DMS 273 (cell line): ENCODE measurements around the gene BNIP3.

Experiments
- DNase-seq: peaks from one replicate; lab custom pipeline; 2025; ENCODE audit not compliant: unreplicated experiment; lab: John Stamatoyannopoulos, UW

BNIP3 gene, protein sequence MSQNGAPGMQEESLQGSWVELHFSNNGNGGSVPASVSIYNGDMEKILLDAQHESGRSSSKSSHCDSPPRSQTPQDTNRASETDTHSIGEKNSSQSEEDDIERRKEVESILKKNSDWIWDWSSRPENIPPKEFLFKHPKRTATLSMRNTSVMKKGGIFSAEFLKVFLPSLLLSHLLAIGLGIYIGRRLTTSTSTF

DNA sequence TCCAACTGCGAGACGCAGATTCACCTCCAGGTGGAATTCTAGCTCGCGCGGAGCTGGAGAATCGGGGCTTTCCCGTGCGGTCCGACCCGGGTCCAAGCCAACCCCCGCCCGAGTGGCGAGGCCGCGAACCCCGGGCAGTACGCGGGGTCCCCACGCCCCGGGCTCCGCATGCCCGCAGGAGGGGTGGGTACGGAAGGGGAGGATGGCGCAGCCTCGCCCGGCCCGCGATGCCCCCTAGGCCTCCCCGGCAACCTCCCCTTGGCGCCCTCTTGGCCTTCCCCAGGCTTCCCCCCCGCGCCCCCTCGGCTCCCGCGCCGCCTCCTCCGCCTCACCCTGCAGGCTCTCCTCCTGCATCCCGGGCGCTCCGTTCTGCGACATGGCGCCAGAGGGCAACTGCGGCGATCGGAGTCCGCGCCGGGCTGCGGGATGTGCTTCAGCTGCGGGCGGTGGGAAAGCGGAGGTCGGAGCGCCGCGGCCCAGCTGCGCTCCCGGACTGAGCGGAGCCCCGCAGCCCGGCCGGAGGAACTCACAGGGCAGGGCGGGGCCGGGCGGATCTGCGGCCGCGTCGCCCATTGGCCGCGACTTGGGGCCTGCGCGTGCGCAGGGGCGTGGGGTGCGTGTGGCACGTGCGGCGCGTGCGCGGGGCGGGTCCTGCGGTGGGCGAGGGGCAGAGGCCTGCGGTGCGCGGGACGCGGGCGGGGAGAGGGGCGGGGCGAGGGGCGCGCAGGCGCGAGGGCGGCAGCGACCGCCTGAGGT is at the start of gene BNIP3:
TSS of gene BNIP3 (minus strand) at position 495 of the 756 bp plus-strand sequence. CDS start at position 378, 117 bp downstream.
- DNase-seq, result peak; percentile 95

DNA sequence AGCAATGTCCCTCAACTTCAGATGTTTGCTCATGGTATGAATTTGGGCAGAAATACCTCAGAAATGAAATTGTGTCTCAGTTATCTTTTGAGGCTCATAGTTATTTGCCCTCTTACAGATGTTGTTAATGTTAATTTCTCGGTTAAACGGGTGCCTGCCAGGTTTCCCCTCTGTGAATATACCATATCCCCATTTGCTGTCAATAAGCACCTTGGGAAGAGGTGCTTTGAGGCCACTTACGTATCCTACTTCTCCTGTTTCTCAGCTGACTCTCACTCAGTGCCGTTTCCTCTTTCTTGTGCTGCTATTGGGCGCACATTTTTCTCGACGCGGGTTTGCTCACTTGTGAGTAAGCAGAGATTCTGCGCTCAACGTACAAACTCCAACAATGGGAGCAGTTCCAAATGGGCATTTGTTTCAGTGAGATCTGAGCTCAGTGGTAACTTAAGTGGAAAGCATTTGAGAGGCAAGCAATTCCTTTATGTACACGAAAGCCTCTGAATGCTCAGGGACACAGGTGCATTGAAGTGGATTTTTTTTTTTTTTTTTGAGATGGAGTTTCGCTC is 49.3 kb upstream of the BNIP3 start:
- DNase-seq, result peak; percentile 4

DNA sequence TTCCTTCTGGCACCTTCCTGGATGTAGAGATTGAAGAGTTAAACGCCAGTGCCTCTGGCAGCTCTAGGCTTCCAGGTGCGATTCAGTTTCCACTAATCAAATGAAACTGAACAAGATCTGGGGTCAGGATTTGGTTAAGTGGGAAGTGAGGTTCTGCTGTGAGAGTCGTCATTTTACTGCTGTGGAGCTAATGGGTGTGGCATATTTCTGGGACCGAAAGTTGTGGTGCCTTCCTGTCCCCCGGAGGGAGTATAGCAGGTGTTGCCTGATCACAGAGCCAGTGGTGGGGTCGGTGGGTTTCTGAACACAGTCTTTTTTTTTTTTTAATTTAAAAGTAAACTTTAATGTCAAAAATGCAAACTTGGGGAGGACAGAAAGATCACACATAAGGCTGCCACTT is 47.0 kb upstream of the BNIP3 start:
- DNase-seq, result no peak

DNA sequence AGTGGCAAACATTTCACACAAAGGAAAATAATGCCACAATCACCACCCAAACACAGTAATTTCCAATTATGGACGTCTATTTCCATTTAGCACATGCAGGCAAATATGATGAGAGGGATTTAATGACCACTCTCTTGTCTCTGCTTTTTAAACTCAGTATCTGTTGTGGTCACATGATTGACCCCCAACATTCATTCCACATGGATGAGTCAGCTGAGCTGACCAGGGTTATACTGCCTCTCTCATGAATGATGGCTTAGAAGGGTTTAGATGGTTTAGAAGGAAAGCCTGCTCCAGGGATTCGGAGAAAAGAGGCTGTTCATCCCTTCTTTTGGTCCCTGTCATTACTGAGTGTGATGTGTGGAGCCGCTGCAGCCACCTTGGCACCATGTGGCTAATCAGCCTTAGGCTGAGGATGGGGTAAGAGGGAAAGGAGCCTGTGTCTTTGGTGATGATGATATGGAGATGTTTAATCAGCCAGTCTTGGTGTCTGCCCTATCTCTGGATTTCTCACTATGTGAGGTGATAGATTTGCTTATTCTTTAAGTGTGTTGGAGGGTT is 45.8 kb upstream of the BNIP3 start:
- no peak for DNase-seq

DNA sequence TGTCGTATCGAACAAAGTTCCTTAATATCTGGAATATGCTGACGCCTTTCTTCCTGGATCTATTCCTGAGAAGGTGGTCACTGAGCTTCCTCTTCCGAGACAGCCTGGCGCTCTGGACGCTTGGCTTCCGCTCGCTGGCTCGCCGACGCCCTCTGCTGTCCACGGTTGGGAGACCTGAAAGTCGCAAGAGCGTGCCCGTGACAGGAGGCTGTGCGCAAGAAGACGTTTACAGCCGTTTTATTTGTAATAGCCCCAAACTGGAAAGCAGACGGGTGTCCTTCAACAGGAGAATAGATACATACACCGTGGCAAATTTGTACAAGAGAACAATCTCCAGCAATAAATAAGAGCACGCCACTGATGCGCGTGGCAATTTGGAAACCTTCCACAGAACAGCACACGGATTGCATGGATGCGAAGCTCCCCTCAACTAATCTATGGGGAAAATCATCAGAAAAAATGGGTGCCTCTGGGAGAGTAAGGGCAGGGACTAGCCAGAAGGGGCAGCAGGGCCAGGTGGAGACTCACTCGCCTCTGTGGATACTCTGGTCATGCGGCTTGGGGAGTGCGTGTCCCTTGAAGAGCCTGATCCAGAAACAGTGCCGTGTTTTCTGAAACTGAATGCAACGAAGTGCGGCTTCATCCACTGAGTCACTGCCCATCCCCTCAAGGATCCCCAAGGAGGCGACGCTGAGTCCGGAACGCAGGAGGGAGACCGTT is 41.5 kb upstream of the BNIP3 start:
- DNase-seq, result peak; percentile 82

DNA sequence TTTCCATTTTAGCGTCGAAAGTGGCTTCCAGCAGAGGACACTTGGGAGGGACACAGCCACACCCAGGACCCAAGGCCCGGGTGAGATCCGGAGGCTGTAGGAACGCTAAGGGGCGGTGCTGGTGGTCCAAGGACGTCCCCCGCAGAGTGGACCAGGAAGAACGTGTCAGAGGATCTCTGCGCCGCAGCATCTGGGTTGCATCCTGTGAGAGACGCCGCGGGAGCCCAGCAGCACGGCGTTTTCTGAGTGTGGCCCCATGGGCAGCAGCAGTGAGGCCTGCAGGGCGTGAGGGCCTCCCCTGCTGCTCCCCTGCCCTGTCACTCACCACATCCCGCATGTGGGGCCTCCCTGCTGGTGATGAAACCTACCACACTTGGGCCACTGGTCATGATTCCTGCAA is 40.5 kb upstream of the BNIP3 start:
- no peak for DNase-seq

DNA sequence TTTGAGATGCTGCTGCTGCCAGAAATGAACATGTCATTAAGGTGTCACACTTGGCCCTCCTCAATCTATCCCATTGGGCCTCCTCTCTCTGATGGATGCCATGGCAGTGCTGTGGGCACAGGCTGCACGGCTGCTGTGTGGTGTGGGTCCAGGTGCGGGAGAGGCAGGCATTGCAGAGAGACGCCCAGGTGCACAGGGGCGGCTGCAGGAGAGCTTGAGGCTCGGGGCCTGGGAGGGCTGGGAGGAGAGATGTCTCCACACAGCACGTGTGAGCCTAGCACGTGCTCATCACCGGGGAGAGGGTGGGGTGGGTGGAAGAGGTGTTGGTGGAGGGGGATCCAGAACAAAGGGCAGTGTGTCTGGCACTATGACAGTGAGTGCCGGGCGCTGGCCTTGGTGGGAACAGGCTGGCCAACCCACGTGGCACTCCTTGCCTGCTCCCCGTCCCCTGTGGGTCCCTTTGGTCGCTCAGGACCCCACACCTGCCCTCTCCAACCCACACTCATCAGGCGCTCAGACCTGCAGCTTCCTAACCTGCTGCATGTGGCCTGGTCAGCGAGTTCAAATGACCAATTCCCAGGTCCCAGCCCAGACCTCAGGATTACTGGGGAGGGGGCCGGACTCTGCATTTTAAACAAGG is 39.9 kb upstream of the BNIP3 start:
- no peak for DNase-seq

DNA sequence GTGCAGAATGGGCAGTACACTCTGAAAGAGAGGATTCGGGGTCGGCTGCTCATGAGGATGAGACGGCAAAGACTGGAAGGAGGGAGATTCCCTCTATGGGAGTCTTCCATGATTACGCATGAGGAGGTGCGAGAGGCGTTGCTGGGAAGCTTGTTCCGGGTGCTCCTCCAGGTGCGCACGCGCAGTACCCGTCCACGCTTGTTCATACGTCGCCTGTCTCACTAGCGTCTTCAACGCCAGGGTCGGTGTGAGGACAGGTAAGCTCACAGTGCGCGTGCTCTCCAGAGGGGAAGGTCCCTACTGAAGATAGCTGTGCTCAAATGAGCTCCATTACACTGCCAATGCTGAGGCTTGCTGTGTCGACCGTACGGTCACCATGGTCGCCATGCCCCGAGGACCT is 39.3 kb upstream of the BNIP3 start:
- DNase-seq, result no peak

DNA sequence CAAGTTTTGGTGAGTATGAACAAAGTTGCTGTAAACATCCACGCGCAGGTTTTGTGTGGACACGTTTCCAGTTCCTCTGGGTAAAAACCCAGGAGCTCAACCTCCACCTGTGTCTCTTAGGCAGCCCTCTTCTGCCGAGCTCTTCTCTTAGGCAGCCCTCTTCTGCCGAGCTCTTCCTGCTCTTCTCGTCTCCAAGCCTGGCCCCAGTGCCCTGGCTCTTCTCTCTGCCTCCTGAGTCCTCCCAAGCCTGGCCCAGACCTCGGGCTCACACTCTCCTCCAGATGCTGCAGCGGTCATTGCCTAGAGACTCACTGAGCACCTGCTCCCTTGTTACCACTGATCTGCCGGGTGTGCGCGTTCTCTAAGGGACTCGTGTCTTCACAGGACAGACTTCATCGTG is 38.7 kb upstream of the BNIP3 start:
- no peak for DNase-seq

DNA sequence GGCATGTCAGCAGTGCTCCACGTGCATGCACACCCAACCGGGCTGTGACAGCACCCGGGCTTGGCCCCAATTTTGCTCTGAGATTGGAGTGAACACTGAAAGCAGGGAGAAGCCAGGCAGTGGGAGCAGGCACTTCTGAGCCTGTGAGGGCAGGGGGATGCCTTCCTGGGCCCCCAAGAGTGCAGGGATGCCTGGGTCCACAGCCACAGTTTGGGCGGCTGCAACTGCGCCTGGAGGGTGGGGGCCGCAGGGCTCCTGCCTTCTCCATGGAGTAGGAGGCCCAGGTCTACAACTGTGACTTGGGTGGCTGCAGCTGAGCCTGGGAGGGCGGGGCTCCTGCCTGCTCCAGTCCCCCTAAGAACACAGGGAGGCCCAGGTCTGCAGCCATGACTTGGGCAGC is 37.6 kb upstream of the BNIP3 start:
- DNase-seq, result no peak

DNA sequence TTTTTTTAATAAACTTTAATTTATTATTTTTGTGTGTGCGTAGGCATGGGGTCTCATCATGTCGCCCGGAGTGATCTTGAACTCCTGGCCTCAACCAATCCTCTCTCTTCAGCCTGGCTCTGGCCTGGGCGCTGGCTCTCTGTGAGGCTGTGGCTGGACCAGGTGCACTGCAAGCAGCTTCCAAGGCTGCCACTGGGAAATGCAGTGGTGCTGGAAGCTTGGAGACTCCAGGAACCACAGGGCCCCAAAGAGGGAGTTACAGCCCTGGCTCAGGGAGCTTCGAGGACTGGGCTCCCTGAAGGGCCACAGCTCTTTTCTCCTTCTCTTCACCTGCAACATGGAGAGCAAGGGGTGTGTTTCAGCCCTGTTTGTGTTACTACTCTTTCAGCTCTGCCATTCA is 36.7 kb upstream of the BNIP3 start:
- no peak for DNase-seq

DNA sequence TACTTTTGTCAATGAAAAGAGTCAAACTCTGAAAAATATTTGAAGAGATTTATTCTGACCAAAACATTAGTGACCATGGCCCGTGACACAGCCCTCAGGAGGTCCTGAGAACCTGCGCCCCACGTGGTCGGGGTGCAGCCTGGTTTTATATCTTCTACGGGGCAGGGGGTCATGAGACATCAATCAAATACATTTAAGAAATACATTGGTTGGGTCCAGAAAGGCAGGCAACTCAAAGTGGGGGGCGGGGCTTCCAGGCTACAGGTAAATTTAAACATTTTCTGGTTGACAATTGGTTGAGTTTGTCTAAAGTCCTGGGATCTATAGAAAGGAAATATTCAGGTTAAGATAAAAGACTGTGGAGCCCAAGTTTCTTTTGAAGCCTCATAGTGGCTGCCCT is 34.8 kb upstream of the BNIP3 start:
- no peak for DNase-seq

DNA sequence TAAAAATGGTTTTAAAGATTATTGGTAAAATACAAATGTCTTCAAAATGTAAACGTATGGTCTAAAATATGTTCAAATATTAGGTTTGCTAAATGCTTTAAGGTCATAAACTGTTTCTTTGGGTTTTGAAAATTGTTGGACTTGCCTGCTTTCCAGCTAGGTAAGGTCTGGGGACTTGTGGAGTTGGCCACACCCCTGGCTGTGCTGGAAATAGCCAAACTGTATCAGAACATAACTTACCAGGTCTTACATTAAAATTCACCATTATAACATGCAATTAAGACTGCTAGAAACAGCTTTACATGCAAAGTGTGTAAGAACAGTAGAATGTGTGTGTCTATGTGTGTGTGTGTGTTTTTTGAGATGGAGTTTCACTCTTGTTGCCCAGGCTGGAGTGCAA is 29.7 kb upstream of the BNIP3 start:
- no peak for DNase-seq

DNA sequence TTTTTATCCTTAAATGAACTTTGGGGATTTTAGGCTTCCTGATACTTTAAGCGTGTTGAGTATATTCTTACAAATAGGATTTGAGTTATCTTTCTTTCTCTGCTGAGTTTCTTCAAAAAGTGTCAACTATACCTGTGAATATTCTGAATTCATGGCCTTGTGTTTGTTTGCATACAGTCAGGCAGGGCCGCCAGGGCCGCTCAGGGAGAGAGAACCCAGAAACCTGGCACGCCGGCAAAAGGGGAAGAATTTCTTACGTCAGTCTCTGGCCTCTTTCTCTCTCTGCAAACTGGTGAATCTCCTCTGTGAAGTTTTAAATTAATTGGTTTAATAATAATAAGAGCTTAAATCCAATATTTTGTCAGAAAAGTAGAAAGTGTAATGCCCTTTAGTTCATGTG is 29.3 kb upstream of the BNIP3 start:
- no peak for DNase-seq

DNA sequence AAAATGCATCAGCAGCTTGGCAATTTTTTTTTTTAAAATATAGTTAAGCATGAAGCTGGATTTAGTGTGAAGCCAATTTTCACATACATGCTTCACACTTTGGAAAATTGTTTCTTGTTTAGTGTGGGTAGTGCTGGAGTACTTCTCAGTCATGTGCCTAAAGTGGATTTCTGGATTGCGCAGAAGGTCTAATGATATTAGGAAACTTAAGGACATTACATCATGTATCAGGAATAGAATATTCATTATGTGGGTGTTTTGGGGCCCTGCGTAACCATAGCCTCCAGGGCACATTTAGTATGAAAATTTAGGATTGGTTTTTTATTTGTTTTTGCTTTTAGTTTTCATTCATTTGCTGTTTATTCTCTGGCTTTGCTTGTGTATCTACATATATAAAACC is 28.8 kb upstream of the BNIP3 start:
- DNase-seq, result no peak

DNA sequence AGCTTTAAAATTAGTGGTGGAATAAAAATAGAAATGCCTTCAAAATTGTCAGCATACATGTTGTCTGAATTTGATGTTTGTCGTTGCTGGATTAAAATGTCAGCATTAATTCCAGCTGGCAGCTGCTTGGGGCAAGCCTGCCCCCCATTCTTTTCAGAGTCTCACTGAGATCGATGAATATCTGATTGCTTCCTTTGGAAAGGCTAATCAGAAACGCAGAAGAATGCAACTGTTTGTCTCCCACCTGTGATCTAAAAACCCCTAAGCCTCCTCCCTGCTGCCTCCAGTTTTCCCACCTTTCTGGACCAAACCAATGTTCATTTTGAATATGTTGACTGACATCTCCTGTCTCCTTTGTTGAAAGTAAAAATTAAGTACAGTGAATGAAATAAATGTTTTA is 27.9 kb upstream of the BNIP3 start:
- no peak for DNase-seq

DNA sequence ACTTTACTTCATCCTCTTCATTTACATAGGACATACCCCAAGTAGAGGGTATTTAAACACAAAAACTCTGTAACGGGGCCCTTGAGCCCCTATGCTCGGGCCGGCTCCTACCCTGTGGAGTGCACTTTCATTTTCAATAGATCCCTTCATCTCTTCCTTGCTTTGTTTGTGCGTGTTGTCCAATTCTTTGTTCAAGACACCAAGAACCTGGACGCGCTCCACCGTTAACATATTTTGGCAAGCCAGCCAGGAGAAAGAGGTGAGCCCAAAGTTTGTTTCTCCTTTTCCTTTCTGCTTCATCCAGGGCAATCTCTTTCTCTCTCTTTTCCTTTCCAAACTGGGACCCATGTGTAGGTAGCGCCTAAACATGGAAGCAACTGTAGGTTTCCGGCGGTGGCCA is 26.0 kb upstream of the BNIP3 start:
- no peak for DNase-seq

DNA sequence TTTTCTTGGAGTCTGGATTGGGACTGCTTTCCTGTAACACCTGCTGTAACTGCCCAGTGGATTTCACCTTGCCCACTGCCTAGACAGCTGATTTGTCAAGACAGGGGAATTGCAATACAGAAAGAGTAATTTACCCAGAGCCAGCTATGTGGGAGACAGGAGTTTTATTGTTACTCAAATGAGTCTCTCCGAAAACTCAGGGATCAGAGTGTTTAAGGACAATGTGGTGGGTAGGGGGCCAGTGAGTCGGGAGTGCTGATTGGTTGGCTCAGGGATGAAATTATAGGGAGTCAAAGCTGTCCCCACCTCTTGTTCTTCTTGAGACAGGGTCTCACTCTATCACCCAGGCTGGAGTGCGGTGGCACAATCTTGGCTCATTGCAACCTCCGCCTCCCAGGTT is 25.2 kb upstream of the BNIP3 start:
- no peak for DNase-seq

DNA sequence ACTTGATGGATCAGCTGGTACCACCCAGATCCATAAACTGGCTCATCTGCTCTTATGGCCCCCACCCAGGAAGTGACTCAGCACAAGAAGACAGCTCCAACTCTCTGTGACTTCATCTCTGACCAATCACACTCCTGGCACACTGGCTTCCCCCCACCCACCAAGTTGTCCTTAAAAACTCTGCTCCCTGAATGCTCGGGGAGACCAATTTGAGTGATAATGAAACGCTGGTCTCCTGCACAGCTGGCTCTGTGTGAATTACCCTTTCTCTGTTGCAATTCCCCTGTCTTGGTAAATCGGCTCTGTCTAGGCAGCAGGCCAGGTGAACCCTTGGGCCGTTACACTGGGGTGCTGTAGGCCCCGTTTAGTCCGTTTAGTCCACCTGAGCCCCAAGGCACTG is 23.4 kb upstream of the BNIP3 start:
- DNase-seq, result no peak

DNA sequence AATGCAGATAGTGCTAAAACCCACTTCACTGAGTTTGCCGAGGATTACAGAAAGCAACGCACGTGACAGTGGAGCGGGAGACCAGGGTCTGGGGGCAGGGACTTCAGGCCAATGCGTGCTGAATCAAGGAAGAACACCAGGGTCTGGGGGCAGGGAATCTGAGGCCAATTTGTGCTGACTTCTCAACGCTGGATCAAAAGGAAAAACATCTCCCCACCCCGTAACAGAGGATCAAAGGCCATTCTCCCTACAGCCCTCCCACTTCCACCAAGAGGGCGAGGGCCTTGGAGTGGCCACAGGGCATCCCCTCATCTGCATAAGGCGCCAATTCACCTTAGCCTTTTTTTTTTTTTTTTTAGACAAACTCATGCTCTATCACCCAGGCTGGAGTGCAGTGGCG is 22.3 kb upstream of the BNIP3 start:
- DNase-seq, result no peak

DNA sequence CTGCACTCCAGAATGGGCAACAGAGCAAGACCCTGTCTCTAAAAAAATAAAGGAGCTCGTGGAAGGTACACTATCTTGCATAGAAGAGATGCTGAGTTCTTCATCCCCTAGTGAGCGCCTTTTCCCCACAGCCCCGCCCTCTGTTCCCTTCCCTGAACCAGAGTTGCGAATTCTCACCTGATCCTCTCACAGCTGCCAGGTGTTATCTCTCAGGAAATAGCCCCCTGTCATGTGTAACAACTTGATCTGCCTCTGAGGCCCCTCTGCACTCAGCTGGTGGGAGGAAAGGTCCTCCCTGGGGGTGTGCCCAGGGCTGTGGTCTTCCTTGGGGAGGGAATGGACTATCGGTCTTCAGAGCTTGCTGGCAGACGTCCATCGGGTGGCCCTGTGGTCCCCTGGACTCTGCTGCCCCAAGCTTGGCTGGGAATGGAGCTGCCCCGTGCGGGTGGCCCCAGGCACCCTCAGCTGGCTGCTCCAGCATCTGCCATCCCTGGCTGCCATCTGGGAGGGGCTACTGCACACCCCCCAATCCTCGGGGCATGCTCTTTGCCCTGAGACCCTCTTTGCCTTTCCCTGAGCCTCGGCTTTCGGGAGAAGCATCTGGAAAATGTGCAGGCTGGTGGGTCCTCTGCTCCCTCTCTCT is 21.7 kb upstream of the BNIP3 start:
- DNase-seq, result no peak
